ENCODE data around the gene FITM1. TPM values are rescaled to one million over a fixed set of nuclear protein-coding genes. Genes with fewer than 3 reads are reported as not detected.

The FITM1 gene
- total RNA-seq, 1 experiment from 2014 or later, result 0.47 TPM

DNA sequence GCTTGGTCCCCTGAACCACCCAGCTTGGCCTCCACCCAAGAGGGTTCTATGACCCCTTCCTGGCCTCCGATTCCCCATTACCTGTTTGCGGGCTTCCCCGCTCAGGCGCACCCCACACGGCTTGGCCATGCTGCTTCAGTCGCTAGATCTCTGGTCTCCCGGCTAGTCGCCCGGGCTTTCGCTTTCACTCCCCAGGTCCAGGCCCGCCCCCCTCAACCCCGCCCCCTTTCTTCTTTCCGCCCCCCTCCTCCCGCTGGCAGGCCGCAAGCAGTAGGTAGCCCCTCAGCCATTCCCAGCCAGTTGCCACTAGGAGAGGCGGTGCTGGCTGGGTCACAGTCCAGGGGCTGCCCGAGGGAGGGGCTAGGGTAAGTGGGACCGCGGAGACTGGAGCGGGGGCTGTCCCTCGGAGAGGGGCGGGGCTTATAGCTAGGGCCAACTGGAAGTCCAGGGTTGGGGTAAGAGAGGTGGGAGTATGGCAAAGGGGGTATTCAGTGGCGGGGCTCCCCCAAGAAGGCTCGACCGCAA, 16.1 kb downstream of the FITM1 start, which contains the start of gene PSME2:
Gene PSME2, minus strand, starts transcription at position 158 of the 525 bp plus-strand sequence. Its CDS starts 29 bp downstream, at position 129.
- intact Hi-C loops (cut with micrococcal nuclease), result loop anchor here (2.0 kb wide), 4 partner anchors 14 to 132 kb away; partner anchors contain the start of genes DCAF11, IRF9, NRL and PCK2
- peak; percentile 98 for DNase-seq (ENCODE audit: unreplicated experiment)
- Mint-ChIP-seq H3K36me3 (ENCODE audit: insufficient read depth, unreplicated experiment) (peaks cover 34% of the 10 kb centered on the region), H3K4me3 (ENCODE audit: unreplicated experiment) (peak within 1 kb of the TSS; percentile 98), H3K4me1 (ENCODE audit: insufficient read depth, unreplicated experiment) (peaks cover 5% of the 10 kb centered on the region), H3K9me3 (ENCODE audit: unreplicated experiment) (no peaks in the 10 kb centered on the region), H3K27ac (ENCODE audit: low read depth, unreplicated experiment) (peak within 1 kb of the TSS; percentile 61), H3K27me3 (ENCODE audit: insufficient read depth, unreplicated experiment) (no peaks in the 10 kb centered on the region)
- TF ChIP-seq, protein P1, sequence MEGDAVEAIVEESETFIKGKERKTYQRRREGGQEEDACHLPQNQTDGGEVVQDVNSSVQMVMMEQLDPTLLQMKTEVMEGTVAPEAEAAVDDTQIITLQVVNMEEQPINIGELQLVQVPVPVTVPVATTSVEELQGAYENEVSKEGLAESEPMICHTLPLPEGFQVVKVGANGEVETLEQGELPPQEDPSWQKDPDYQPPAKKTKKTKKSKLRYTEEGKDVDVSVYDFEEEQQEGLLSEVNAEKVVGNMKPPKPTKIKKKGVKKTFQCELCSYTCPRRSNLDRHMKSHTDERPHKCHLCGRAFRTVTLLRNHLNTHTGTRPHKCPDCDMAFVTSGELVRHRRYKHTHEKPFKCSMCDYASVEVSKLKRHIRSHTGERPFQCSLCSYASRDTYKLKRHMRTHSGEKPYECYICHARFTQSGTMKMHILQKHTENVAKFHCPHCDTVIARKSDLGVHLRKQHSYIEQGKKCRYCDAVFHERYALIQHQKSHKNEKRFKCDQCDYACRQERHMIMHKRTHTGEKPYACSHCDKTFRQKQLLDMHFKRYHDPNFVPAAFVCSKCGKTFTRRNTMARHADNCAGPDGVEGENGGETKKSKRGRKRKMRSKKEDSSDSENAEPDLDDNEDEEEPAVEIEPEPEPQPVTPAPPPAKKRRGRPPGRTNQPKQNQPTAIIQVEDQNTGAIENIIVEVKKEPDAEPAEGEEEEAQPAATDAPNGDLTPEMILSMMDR (IDR thresholded peaks at IDR 0.05; ENCODE audit: unreplicated experiment), result no peak
- BruUV-seq (replicated peaks), result no TSS peak
- ChIA-PET POLR2A (interaction anchor here (0.5 to 5.7 kb wide), 26 partner anchors 9 to 1052 kb away, joined by 3 to 114 read pairs (median 4); partner anchors contain the start of genes ACIN1, BCL2L2, CHMP4A and DCAF11), CTCF (interaction anchor here (0.5 to 10.3 kb wide), 12 partner anchors 9 to 1083 kb away, joined by 3 to 141 read pairs (median 4); partner anchors contain the start of genes DCAF11, IRF9, NRL and PCK2)

DNA sequence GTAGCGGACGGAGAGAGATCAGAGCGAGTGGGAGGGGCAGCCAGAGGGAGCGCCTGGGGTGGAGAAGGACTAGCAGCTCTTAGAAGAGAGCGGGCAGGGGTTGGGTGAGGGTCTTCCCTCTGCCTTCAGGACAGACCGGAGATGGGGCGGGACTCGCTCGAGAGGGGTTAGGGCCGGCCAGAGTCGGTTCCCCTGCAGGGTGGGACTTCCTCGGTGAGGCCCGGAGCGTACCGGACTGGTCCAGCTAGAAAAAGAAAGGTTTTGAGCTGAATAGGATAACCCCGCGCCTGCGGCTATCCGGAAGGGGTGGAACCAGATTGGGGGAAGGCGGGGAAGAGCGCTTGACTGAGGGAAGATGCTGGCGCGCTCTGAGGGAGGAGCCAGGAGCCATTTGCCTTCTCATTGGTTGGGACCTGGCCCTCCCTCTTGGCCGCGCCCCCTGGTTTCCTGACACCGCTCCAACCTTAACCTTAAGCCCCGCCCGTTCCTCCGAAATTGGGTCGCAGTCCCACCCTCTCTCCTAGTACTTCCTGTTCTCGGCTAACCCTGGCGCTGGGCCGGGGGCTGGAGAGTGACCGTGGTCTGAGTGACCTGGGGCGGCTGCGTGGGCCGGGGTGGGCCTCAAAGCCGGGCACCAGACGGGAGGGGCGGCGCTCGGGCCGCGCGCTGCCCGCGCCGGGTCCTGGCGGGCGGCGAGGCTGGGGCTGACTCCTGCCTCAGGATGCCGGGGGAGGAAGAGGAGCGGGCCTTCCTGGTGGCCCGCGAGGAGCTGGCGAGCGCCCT, 16.7 kb downstream of the FITM1 start, which contains the start of gene RNF31:
Gene RNF31, plus strand, starts transcription at position 521 of the 783 bp plus-strand sequence. Its CDS starts 201 bp downstream, at position 722.
- peak; percentile 99 for DNase-seq (ENCODE audit: unreplicated experiment)
- H3K27ac Mint-ChIP-seq (ENCODE audit: low read depth, unreplicated experiment), result peak within 1 kb of the TSS; percentile 61
- POLR2A ChIA-PET, result interaction anchor here (0.6 to 5.7 kb wide), 22 partner anchors 9 to 1053 kb away, joined by 3 to 114 read pairs (median 8); partner anchors contain the start of genes ACIN1, BCL2L2, CHMP4A and DCAF11
- peaks cover under 1% of the 10 kb centered on the region for H3K4me1 Mint-ChIP-seq (ENCODE audit: insufficient read depth, unreplicated experiment)
- peak within 1 kb of the TSS; percentile 98 for H3K4me3 Mint-ChIP-seq (ENCODE audit: unreplicated experiment)
- H3K9me3 Mint-ChIP-seq (ENCODE audit: unreplicated experiment), result no peaks in the 10 kb centered on the region
- H3K36me3 Mint-ChIP-seq (ENCODE audit: insufficient read depth, unreplicated experiment), result peaks cover 41% of the 10 kb centered on the region
- intact Hi-C loops (cut with micrococcal nuclease), result loop anchor here (2.0 kb wide), 4 partner anchors 14 to 132 kb away; partner anchors contain the start of genes DCAF11, IRF9, NRL and PCK2
- TF ChIP-seq, protein P1 (IDR thresholded peaks at IDR 0.05; ENCODE audit: unreplicated experiment), result no peak
- CTCF ChIA-PET, result interaction anchor here (0.6 to 10.3 kb wide), 9 partner anchors 10 to 1083 kb away, joined by 3 to 141 read pairs (median 4); partner anchors contain the start of genes DCAF11, IRF9 and NRL
- no TSS peak for BruUV-seq (replicated peaks)
- no peaks in the 10 kb centered on the region for H3K27me3 Mint-ChIP-seq (ENCODE audit: insufficient read depth, unreplicated experiment)

DNA sequence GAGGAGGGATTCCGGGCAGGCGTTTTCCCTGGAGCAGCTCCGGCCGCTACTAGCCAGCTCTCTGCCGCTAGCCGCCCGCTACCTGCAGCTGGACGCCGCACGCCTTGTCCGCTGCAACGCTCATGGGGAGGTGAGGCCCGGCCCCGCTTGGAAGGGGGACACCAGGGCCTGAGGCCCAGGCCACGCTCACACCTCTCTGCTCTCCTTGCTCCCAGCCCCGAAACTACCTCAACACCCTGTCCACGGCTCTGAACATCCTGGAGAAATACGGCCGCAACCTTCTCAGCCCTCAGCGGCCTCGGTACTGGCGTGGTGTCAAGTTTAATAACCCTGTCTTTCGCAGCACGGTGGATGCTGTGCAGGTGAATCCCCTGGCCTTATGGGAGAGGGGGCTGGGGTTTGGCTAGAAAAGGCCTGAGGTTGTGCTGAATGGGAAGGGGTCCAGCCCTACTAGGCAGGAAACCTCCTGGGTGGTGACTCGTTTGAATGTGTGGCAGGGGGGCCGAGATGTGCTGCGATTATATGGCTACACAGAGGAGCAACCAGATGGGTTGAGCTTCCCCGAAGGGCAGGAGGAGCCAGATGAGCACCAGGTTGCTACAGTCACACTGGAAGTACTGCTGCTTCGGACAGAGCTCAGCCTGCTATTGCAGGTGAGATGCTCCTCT, 17.4 kb downstream of the FITM1 start:
- TF ChIP-seq, protein P1 (IDR thresholded peaks at IDR 0.05; ENCODE audit: unreplicated experiment), result no peak
- Mint-ChIP-seq H3K4me1 (ENCODE audit: insufficient read depth, unreplicated experiment) (no peaks in the 10 kb centered on the region), H3K27me3 (ENCODE audit: insufficient read depth, unreplicated experiment) (no peaks in the 10 kb centered on the region), H3K36me3 (ENCODE audit: insufficient read depth, unreplicated experiment) (peaks cover 48% of the 10 kb centered on the region), H3K27ac (ENCODE audit: low read depth, unreplicated experiment) (no peak overlapping the region), H3K4me3 (ENCODE audit: unreplicated experiment) (peak overlapping the region; percentile 98), H3K9me3 (ENCODE audit: unreplicated experiment) (no peaks in the 10 kb centered on the region)
- intact Hi-C loops (cut with micrococcal nuclease), result loop anchor here (2.0 kb wide), 4 partner anchors 13 to 133 kb away; partner anchors contain the start of genes DCAF11, IRF9, NRL and PCK2
- TSS peak; percentile 56 for BruUV-seq (replicated peaks)
- ChIA-PET CTCF (interaction anchor here (0.6 to 10.3 kb wide), 6 partner anchors 10 to 560 kb away, joined by 3 to 141 read pairs (median 4); partner anchors contain the start of gene IRF9), POLR2A (interaction anchor here (0.7 to 5.7 kb wide), 15 partner anchors 8 to 124 kb away, joined by 3 to 114 read pairs (median 13); partner anchors contain the start of genes CHMP4A, DCAF11, IPO4 and IRF9)
- no peak for DNase-seq (ENCODE audit: unreplicated experiment)

Data from MCF 10A (cell line).